PC-9 (cell line): ENCODE results near the gene FGD4.

Source experiments
- CTCF ChIP-seq: fragments of 200-600 bp; sonication (generic); conservative IDR thresholded peaks from 2 replicates; pipeline ENCODE4 v1.6.1; 2017; ENCODE audit warnings: mixed run types, antibody characterized with exemption, mild to moderate bottlenecking, moderate library complexity
- EZH2 ChIP-seq: fragments of 200-600 bp; sonication (generic); IDR thresholded peaks from 2 replicates; pipeline ENCODE4 v1.8.0; 2017; ENCODE audit warnings: antibody characterized with exemption, low read depth

DNA sequence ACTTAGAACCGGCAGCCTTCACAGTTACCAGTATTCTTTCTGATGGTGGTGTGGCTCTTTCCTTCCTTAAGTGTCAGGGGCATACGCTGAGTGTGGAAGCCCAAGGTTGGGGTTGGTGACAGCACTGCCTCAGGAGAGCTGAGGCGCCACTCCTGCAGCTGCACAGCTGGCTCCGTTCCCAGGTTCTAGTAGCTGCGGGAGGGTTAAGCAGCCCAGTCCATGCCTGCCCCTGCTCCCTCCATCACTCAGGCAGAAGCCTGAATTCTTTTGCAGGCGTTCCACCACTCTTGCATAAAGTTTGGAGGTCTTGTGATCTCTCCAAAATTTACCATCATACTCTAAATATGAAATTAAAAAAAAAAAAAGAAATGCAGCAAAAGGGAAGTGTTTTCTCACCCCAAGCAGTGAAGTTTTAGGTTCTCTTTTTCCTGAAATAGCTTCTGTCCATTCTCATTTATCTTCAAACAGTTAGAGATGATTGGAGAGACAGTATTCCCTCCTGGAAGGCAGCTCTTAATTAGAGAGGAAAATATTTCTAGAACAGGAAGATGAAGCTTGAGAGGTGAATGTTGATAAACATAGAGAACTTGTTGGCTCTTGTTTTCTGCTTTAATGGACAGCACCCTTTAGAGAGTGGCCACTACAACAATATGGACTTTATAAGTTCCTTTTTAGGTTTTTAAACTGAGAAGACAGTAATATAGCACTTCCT lies 136.1 kb downstream of the FGD4 start:
- TF ChIP-seq CTCF (no peak), EZH2 (no peak)
